ENCODE results near the gene MLX.

DNA sequence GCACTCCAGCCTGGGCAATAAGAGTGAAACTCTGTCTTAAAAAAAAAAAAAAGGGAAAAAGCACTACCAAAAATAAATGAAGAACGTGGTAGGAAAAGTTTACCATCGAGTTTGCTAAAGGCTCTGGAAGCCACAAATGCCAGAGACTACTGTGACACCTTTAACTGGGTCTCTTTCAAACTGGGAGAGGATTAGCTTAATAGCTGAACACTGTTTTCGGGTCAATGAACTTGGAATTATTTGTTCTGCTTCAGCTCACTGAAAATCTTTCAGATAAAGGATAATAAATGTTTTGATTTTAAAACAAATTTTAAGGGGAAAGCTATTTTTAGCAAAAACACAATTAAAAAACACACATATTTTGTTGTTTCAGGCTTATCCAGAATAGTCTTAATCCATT, 40.9 kb downstream of the MLX start:
- TF ChIP-seq, protein P1, sequence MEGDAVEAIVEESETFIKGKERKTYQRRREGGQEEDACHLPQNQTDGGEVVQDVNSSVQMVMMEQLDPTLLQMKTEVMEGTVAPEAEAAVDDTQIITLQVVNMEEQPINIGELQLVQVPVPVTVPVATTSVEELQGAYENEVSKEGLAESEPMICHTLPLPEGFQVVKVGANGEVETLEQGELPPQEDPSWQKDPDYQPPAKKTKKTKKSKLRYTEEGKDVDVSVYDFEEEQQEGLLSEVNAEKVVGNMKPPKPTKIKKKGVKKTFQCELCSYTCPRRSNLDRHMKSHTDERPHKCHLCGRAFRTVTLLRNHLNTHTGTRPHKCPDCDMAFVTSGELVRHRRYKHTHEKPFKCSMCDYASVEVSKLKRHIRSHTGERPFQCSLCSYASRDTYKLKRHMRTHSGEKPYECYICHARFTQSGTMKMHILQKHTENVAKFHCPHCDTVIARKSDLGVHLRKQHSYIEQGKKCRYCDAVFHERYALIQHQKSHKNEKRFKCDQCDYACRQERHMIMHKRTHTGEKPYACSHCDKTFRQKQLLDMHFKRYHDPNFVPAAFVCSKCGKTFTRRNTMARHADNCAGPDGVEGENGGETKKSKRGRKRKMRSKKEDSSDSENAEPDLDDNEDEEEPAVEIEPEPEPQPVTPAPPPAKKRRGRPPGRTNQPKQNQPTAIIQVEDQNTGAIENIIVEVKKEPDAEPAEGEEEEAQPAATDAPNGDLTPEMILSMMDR (IDR thresholded peaks at IDR 0.05), result no peak
- TF ChIP-seq POLR2A (IDR thresholded peaks at IDR 0.05), result no peak
